WERI-Rb-1 (cell line): ENCODE data around the gene LARP4.
"Not testable (repeated sequence)": the region's sequence is repeated elsewhere in the genome, so short reads cannot be mapped to it uniquely, and the experiment has no call there.

Experiments
- DNase-seq: peaks from one replicate; pipeline ENCODE4 v3.0.0-alpha.2; 2020
- H3K27ac ChIP-seq: fragments of 250-450 bp; sonication (Bioruptor Pico); 2 replicates; pipeline ENCODE4 v1.5.1; 2020; ENCODE audit warnings: mild to moderate bottlenecking, moderate library complexity
- H3K27me3 ChIP-seq: fragments of 250-450 bp; sonication (Bioruptor Pico); 2 replicates; pipeline ENCODE4 v1.5.1; 2021; ENCODE audit warnings: mild to moderate bottlenecking, low read depth, moderate library complexity; ENCODE audit not compliant: insufficient read depth, severe bottlenecking
- H3K36me3 ChIP-seq: fragments of 250-450 bp; sonication (Bioruptor Pico); 2 replicates; pipeline ENCODE4 v1.5.1; 2020; ENCODE audit warnings: mild to moderate bottlenecking, moderate library complexity
- H3K4me3 ChIP-seq: 2 replicates; pipeline ENCODE4 v1.5.1; 2011; ENCODE audit warnings: low read depth, mild to moderate bottlenecking, control low read depth, low read length
- H3K9me3 ChIP-seq: fragments of 250-450 bp; sonication (Bioruptor Pico); 2 replicates; pipeline ENCODE4 v1.5.1; 2021; ENCODE audit warnings: mild to moderate bottlenecking, moderate library complexity; ENCODE audit not compliant: severe bottlenecking
- CTCF ChIP-seq: IDR thresholded peaks from 2 replicates; pipeline ENCODE4 v1.5.1; 2011; ENCODE audit warnings: low read depth, mild to moderate bottlenecking, control low read depth, inconsistent platforms, low read length

The LARP4 gene

GRCh38 chr12:50517421-50518048 is 116.8 kb downstream of the LARP4 start:
- Histone ChIP-seq H3K36me3 (no peaks in the 10 kb centered on the region), H3K27ac (no peak overlapping the region), H3K9me3 (no peaks in the 10 kb centered on the region), H3K4me3 (no peak overlapping the region), H3K27me3 (no peaks in the 10 kb centered on the region)
- no peak for DNase-seq
- no peak for TF ChIP-seq CTCF

- TF ChIP-seq CTCF = no peak
- no peaks in the 10 kb centered on the region for H3K36me3 ChIP-seq
- H3K27me3 ChIP-seq = no peaks in the 10 kb centered on the region
- no peak overlapping the region for H3K27ac ChIP-seq
- no peak overlapping the region for H3K4me3 ChIP-seq
- no peaks in the 10 kb centered on the region for H3K9me3 ChIP-seq
- DNase-seq = no peak
Observed at GRCh38 chr12:50518090-50518489, 117.4 kb downstream of the LARP4 start.

- Histone ChIP-seq H3K9me3 (no peaks in the 10 kb centered on the region), H3K4me3 (no peak overlapping the region), H3K36me3 (no peaks in the 10 kb centered on the region), H3K27me3 (no peaks in the 10 kb centered on the region), H3K27ac (no peak overlapping the region)
- no peak for DNase-seq
- no peak for TF ChIP-seq CTCF
Observed at GRCh38 chr12:50519353-50519752, 118.7 kb downstream of the LARP4 start.

- H3K27ac ChIP-seq = no peak overlapping the region
- no peaks in the 10 kb centered on the region for H3K9me3 ChIP-seq
- H3K36me3 ChIP-seq = no peaks in the 10 kb centered on the region
- no peaks in the 10 kb centered on the region for H3K27me3 ChIP-seq
- TF ChIP-seq CTCF = no peak
- DNase-seq = no peak
- H3K4me3 ChIP-seq = no peak overlapping the region
Observed at GRCh38 chr12:50520416-50521207, 119.9 kb downstream of the LARP4 start.

- H3K4me3 ChIP-seq, H3K9me3 ChIP-seq, H3K27ac ChIP-seq, H3K27me3 ChIP-seq, H3K36me3 ChIP-seq, DNase-seq: not testable (repeated sequence)
Observed at GRCh38 chr12:50521781-50522180, 121.1 kb downstream of the LARP4 start.

GRCh38 chr12:50523772-50524171 is 123.1 kb downstream of the LARP4 start:
- TF ChIP-seq CTCF = no peak
- no peaks in the 10 kb centered on the region for H3K9me3 ChIP-seq
- no peaks in the 10 kb centered on the region for H3K27me3 ChIP-seq
- no peaks in the 10 kb centered on the region for H3K36me3 ChIP-seq
- no peak overlapping the region for H3K27ac ChIP-seq
- no peak overlapping the region for H3K4me3 ChIP-seq
- DNase-seq = no peak
